ENCODE measurements around the gene ARMC6. TPM values are rescaled to one million over a fixed set of nuclear protein-coding genes. Genes with fewer than 3 reads are reported as not detected.

Gene ARMC6
- total RNA-seq, 1 experiment from 2014 or later: 66.5 TPM

DNA sequence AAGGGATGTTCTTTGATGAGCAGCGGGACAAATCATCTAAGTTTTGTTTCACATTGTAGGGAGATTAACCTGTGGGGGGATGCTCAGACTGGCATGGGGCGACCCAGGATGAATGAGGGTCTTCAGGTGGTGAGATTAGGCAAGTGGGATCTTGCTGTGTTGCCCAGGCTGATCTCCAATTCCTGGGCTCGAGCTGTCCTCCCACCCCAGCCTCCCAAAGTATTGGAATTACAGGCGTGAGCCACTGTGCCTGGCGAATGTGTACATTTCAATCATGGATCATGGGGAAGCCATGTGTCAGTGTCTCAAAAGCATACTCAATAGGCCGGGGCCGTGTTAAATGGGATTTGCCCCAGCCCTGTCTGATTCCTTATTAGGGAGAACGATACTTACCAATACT, 38.5 kb downstream of the ARMC6 start:
- no CpG with 5 or more reads among the region's 8 CpGs for WGBS (ENCODE audit: extremely low coverage, insufficient read length, low lambda C conversion rate)
- Histone ChIP-seq H3K9ac (ENCODE audit: extremely low read depth, insufficient read length, low read length) (no peak overlapping the region), H2AK5ac (ENCODE audit: insufficient read length, low read length) (no peak overlapping the region), H3K27me3 (ENCODE audit: insufficient read depth, low read length) (no peaks in the 10 kb centered on the region; the same call in 1 of the 2 replicates), H2BK120ac (ENCODE audit: low read depth, low read length, poor library complexity, severe bottlenecking) (no peak overlapping the region), H3K14ac (ENCODE audit: insufficient read depth, low read length) (no peak overlapping the region), H2BK5ac (ENCODE audit: insufficient read length, low read length) (no peak overlapping the region), H3K4ac (ENCODE audit: low read depth, low read length) (no peak overlapping the region), H4K20me1 (ENCODE audit: control insufficient read depth, insufficient read depth, insufficient read length) (no peaks in the 10 kb centered on the region), H3K79me2 (ENCODE audit: insufficient read depth, low read length) (no peaks in the 10 kb centered on the region), H2AFZ (ENCODE audit: low read length) (no peak overlapping the region), H3K4me1 (ENCODE audit: insufficient read depth, low read length) (no peaks in the 10 kb centered on the region), H3K18ac (ENCODE audit: insufficient read length, low read depth, low read length) (no peak overlapping the region), H2BK15ac (ENCODE audit: low read depth, low read length) (no peak overlapping the region), H4K91ac (ENCODE audit: insufficient read length, low read depth, low read length) (no peak overlapping the region), H3K23ac (ENCODE audit: insufficient read length, low read depth, low read length) (no peak overlapping the region), H2BK12ac (ENCODE audit: insufficient read length, low read depth, low read length) (no peak overlapping the region), H3K56ac (ENCODE audit: insufficient read length, low read depth, low read length) (no peak overlapping the region), H3K4me2 (ENCODE audit: insufficient read depth, insufficient read length, low read length) (no peak overlapping the region), H4K5ac (ENCODE audit: insufficient read length, low read depth, low read length) (no peak overlapping the region), H3K23me2 (ENCODE audit: insufficient read length, low read depth, low read length, poor library complexity, severe bottlenecking) (no peaks in the 10 kb centered on the region), H3K79me1 (ENCODE audit: insufficient read depth, low read depth, low read length, poor library complexity, severe bottlenecking) (no peaks in the 10 kb centered on the region), H3T11ph (ENCODE audit: low read length) (no peak overlapping the region), H3K27ac (ENCODE audit: insufficient read length, low read depth, low read length) (no peak overlapping the region), H2BK20ac (ENCODE audit: low read depth, low read length, poor library complexity, severe bottlenecking) (no peak overlapping the region), H3K9me3 (ENCODE audit: control insufficient read depth, low read depth, low read length) (no peaks in the 10 kb centered on the region), H4K8ac (replicated peaks; ENCODE audit: insufficient read length, low read depth, low read length) (no peak overlapping the region)
- H3K27ac Mint-ChIP-seq: no peak overlapping the region
- H3K27me3 Mint-ChIP-seq (ENCODE audit: low read depth): peaks cover 87% of the 10 kb centered on the region
- no peak for DNase-seq
- H3K36me3 Mint-ChIP-seq (ENCODE audit: insufficient read depth in 1 of 3, low read depth in 3 of 3): no peaks in the 10 kb centered on the region
- TF ChIP-seq, protein P1, sequence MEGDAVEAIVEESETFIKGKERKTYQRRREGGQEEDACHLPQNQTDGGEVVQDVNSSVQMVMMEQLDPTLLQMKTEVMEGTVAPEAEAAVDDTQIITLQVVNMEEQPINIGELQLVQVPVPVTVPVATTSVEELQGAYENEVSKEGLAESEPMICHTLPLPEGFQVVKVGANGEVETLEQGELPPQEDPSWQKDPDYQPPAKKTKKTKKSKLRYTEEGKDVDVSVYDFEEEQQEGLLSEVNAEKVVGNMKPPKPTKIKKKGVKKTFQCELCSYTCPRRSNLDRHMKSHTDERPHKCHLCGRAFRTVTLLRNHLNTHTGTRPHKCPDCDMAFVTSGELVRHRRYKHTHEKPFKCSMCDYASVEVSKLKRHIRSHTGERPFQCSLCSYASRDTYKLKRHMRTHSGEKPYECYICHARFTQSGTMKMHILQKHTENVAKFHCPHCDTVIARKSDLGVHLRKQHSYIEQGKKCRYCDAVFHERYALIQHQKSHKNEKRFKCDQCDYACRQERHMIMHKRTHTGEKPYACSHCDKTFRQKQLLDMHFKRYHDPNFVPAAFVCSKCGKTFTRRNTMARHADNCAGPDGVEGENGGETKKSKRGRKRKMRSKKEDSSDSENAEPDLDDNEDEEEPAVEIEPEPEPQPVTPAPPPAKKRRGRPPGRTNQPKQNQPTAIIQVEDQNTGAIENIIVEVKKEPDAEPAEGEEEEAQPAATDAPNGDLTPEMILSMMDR (conservative IDR thresholded peaks at IDR 0.05): no peak
- H3K9me3 Mint-ChIP-seq: no peaks in the 10 kb centered on the region
- H3K4me1 Mint-ChIP-seq: no peaks in the 10 kb centered on the region
- no peak overlapping the region for H3K4me3 Mint-ChIP-seq
